ENCODE measurements around the gene SLC2A10.

The SLC2A10 gene

DNA sequence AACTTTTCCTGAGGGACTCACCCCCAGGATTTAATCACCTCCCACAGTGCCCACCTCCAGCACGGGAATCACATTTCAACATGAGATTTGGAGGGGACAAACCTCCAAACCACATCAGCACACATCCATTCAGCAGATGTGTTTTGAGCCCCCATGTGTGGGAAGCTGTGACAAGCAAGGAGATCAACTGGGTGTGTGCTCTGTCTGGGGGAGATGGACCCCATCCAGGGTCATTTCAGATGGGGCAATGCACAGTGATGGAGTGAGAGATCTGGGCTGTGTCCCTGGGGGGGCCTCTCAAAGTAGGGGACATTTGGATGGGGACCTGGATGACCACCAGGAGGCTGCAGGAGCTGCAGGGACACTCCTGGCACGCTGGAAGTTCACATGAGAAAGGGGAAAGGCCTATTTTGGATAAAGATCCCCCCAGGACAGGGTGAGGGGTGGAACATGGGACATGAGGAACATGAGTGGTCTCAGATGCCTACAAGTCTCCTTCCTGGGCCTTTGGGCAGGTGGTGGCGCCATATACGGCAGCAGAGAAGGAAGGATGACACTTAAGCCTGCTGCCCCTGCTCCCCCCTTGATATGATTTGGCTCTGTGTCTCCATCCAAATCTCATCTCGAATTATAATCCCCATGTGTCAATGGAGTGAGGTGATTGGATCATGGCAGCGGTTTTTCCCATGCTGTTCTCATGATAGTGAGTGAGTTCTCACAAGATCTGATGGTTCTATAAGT, 49.6 kb downstream of the SLC2A10 start:
- Histone ChIP-seq H3K4me1 (no peaks in the 10 kb centered on the region), H3K4me3 (ENCODE audit: low read depth, low read length) (no peak overlapping the region), H3K27me3 (peaks cover 10% of the 10 kb centered on the region; the same call in 1 of the 2 replicates), H3K36me3 (no peaks in the 10 kb centered on the region), H3K9me3 (no peaks in the 10 kb centered on the region)
- DNase-seq = no peak
- TF ChIP-seq, protein P1, sequence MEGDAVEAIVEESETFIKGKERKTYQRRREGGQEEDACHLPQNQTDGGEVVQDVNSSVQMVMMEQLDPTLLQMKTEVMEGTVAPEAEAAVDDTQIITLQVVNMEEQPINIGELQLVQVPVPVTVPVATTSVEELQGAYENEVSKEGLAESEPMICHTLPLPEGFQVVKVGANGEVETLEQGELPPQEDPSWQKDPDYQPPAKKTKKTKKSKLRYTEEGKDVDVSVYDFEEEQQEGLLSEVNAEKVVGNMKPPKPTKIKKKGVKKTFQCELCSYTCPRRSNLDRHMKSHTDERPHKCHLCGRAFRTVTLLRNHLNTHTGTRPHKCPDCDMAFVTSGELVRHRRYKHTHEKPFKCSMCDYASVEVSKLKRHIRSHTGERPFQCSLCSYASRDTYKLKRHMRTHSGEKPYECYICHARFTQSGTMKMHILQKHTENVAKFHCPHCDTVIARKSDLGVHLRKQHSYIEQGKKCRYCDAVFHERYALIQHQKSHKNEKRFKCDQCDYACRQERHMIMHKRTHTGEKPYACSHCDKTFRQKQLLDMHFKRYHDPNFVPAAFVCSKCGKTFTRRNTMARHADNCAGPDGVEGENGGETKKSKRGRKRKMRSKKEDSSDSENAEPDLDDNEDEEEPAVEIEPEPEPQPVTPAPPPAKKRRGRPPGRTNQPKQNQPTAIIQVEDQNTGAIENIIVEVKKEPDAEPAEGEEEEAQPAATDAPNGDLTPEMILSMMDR (IDR thresholded peaks at IDR 0.05; ENCODE audit: low read depth, low read length) = no peak

DNA sequence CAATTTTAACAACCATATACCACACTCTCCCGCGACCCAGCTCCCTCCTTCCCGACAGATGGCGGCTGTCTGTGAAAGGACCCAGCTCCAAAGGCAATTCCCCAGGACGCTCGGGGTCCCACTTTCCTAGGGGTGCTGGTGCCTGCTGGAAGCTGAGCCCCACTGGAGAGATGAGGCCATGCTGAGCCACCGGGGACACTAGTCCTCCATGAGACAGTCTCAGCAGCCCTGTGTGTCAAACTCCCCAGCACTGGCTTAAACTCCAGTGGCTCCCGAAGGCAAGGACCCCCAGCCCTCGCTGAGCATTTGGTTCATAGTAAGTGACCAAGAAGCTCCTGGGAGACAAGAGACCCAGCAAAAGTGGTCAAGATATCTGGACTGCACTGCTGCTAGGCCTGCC, 52.1 kb downstream of the SLC2A10 start:
- no peaks in the 10 kb centered on the region for H3K9me3 ChIP-seq
- TF ChIP-seq, protein P1 (IDR thresholded peaks at IDR 0.05; ENCODE audit: low read depth, low read length) = no peak
- H3K27me3 ChIP-seq = peaks cover 10% of the 10 kb centered on the region; the same call in 1 of the 2 replicates
- H3K36me3 ChIP-seq = no peaks in the 10 kb centered on the region
- DNase-seq = no peak
- no peaks in the 10 kb centered on the region for H3K4me1 ChIP-seq
- H3K4me3 ChIP-seq (ENCODE audit: low read depth, low read length) = no peak overlapping the region

DNA sequence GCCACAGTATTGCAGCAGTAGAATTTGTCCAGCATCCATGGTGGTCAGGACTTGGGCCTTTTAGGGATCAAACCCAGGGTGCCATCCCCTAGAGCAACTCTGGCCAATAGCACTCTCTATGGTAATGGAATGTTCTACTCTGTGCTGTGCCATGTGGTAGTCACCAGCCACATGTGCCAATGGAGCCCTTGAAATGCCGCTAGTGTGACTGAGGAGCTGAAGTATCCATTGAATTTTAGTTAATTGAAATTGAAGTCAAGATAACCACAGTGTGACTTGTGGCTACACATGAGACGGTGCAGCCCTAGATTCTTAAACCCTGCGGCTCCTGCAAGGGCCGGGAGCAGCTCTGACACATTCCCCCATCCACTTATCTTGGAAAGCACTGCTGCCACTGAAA, 54.6 kb downstream of the SLC2A10 start:
- TF ChIP-seq, protein P1 (IDR thresholded peaks at IDR 0.05; ENCODE audit: low read depth, low read length) = no peak
- Histone ChIP-seq H3K9me3 (no peaks in the 10 kb centered on the region; the same call in 1 of the 2 replicates), H3K27me3 (peaks cover 10% of the 10 kb centered on the region; the same call in 1 of the 2 replicates), H3K4me3 (ENCODE audit: low read depth, low read length) (no peak overlapping the region), H3K36me3 (no peaks in the 10 kb centered on the region), H3K4me1 (no peaks in the 10 kb centered on the region)
- no peak for DNase-seq

- TF ChIP-seq, protein P1 (IDR thresholded peaks at IDR 0.05; ENCODE audit: low read depth, low read length) = no peak
- Histone ChIP-seq H3K4me1 (no peaks in the 10 kb centered on the region), H3K36me3 (no peaks in the 10 kb centered on the region), H3K27me3 (peaks cover 5% of the 10 kb centered on the region; the same call in 1 of the 2 replicates), H3K4me3 (ENCODE audit: low read depth, low read length) (no peak overlapping the region), H3K9me3 (no peaks in the 10 kb centered on the region; the same call in 1 of the 2 replicates)
- no peak for DNase-seq
Observed at GRCh38 chr20:46765506-46766120, 56.2 kb downstream of the SLC2A10 start.

DNA sequence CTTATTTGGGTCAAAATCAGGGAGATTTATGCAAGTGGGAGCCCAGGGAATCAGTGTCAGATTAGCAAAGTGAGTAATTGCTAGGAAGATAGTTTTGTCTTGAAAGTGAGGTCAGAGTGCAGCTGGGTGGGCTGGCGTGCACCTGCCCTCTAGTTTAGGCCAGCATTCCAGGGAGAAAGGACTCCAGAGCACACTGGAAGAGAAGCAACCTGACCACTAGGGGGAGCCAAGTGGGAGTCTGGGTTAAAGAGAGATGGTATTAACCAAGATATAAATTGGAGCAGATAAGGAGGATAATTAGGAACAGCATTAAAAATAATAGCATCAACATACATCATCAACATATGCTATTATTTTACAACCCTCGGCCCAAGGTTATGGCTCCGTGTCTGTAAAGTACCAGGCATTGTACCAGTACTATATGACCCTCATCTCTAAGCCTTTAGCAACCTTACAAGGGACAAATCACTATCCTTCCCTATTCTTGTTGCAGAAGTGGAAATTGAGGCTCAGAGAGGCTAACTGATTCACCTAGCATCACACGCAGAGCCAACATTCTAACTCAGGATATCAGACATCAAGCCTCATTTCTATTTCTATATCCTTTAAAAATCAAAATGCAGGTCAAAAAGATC, 57.8 kb downstream of the SLC2A10 start:
- H3K27me3 ChIP-seq = no peaks in the 10 kb centered on the region
- no peaks in the 10 kb centered on the region for H3K4me1 ChIP-seq
- H3K36me3 ChIP-seq = no peaks in the 10 kb centered on the region
- peak; percentile 42 for DNase-seq
- H3K4me3 ChIP-seq (ENCODE audit: low read depth, low read length) = no peak overlapping the region
- TF ChIP-seq, protein P1 (IDR thresholded peaks at IDR 0.05; ENCODE audit: low read depth, low read length) = peak; percentile 74
- H3K9me3 ChIP-seq = no peaks in the 10 kb centered on the region; the same call in 1 of the 2 replicates

Data from BE2C (cell line).